ENCODE results near the gene CGB2. TPM values are rescaled to one million over a fixed set of nuclear protein-coding genes. Genes with fewer than 3 reads are reported as not detected.
A peak's percentile ranks its signal among the peaks of the same experiment; 100 is the strongest.
"Not testable (repeated sequence)": the region's sequence is repeated elsewhere in the genome, so short reads cannot be mapped to it uniquely, and the experiment has no call there.

The CGB2 gene
- total RNA-seq, 1 donor = not detected

- no peaks in the 10 kb centered on the region for H3K9me3 ChIP-seq (ENCODE audit: low read depth, low read length)
- H3K4me2 ChIP-seq (ENCODE audit: insufficient read depth, low read length) = no peak overlapping the region
- H4K20me1 ChIP-seq (ENCODE audit: insufficient read depth, low read length) = no peaks in the 10 kb centered on the region
- H3K27me3 ChIP-seq (ENCODE audit: insufficient read depth, low read length) = peaks cover 19% of the 10 kb centered on the region
- no peak for TF ChIP-seq CTCF (IDR thresholded peaks at IDR 0.05; ENCODE audit: extremely low read depth, low read depth, low read length)
- peak; percentile 67 for DNase-seq (ENCODE audit: insufficient read length, low spot score, missing footprints)
- no peak overlapping the region for H2AFZ ChIP-seq (ENCODE audit: low read length)
- H3K4me3 ChIP-seq (ENCODE audit: insufficient read depth, low read length) = no peak overlapping the region
- no peak overlapping the region for H3K27ac ChIP-seq (ENCODE audit: low read depth, low read length)
- no peaks in the 10 kb centered on the region for H3K4me1 ChIP-seq (ENCODE audit: insufficient read depth, low read length)
- H3K36me3 ChIP-seq (ENCODE audit: insufficient read depth, low read length) = no peaks in the 10 kb centered on the region
- H3K79me2 ChIP-seq (ENCODE audit: insufficient read depth, low read length) = no peaks in the 10 kb centered on the region
Observed at GRCh38 chr19:49070416-49070815, 38.7 kb downstream of the CGB2 start.

DNA sequence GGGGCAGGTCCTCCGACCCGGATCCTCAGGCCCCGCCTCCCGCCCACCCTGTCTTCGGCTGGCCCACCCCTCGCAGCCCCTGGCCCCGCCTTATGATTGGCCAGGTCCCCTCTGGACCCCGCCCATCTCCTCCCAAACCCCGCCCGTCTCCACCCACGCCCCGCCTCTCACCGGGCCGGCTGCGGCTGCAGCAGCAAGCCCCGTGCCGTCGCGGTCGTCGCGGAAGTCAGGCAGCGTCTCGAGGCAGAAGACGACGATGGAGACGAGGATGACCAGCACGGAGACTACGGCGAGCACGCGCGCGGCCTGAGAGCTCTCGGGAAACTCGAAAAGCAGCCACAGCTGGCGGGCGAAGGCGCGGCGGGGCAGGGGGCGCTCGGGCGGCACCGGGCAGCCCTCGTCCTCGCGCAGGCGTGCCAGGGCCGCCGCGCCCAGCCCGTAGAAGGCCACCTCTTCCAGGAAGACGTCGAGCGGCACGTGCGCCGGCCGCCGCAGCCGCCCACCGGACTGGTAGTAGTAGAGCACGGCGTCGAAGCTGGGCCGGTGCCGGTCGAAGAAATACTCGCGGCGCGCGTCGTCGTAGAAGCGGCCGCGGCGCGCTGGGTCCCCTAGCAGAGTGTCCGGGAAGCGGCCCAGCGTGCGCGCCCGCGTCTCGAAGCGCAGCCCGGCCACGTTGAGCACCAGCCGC is 40.3 kb downstream of the CGB2 start:
- peak; percentile 72 for DNase-seq (ENCODE audit: insufficient read length, low spot score, missing footprints)
- H2AFZ ChIP-seq (ENCODE audit: low read length) = no peak overlapping the region
- no peaks in the 10 kb centered on the region for H3K36me3 ChIP-seq (ENCODE audit: insufficient read depth, low read length)
- no peak overlapping the region for H3K4me2 ChIP-seq (ENCODE audit: insufficient read depth, low read length)
- no peak overlapping the region for H3K27ac ChIP-seq (ENCODE audit: low read depth, low read length)
- no peaks in the 10 kb centered on the region for H3K79me2 ChIP-seq (ENCODE audit: insufficient read depth, low read length)
- no peaks in the 10 kb centered on the region for H3K9me3 ChIP-seq (ENCODE audit: low read depth, low read length)
- no peaks in the 10 kb centered on the region for H4K20me1 ChIP-seq (ENCODE audit: insufficient read depth, low read length)
- H3K4me1 ChIP-seq (ENCODE audit: insufficient read depth, low read length) = no peaks in the 10 kb centered on the region
- TF ChIP-seq CTCF (IDR thresholded peaks at IDR 0.05; ENCODE audit: extremely low read depth, low read depth, low read length) = no peak
- H3K27me3 ChIP-seq (ENCODE audit: insufficient read depth, low read length) = peaks cover 19% of the 10 kb centered on the region
- H3K4me3 ChIP-seq (ENCODE audit: insufficient read depth, low read length) = peak overlapping the region; percentile 13

- no peak overlapping the region for H3K4me3 ChIP-seq (ENCODE audit: insufficient read depth, low read length)
- no peak overlapping the region for H3K4me2 ChIP-seq (ENCODE audit: insufficient read depth, low read length)
- DNase-seq (ENCODE audit: insufficient read length, low spot score, missing footprints) = peak; percentile 93
- H3K4me1 ChIP-seq (ENCODE audit: insufficient read depth, low read length) = no peaks in the 10 kb centered on the region
- no peaks in the 10 kb centered on the region for H3K79me2 ChIP-seq (ENCODE audit: insufficient read depth, low read length)
- TF ChIP-seq CTCF (IDR thresholded peaks at IDR 0.05; ENCODE audit: extremely low read depth, low read depth, low read length) = peak; percentile 20
- H3K9me3 ChIP-seq (ENCODE audit: low read depth, low read length) = no peaks in the 10 kb centered on the region
- peaks cover 19% of the 10 kb centered on the region for H3K27me3 ChIP-seq (ENCODE audit: insufficient read depth, low read length)
- no peak overlapping the region for H3K27ac ChIP-seq (ENCODE audit: low read depth, low read length)
- no peak overlapping the region for H2AFZ ChIP-seq (ENCODE audit: low read length)
- no peaks in the 10 kb centered on the region for H4K20me1 ChIP-seq (ENCODE audit: insufficient read depth, low read length)
- no peaks in the 10 kb centered on the region for H3K36me3 ChIP-seq (ENCODE audit: insufficient read depth, low read length)
Observed at GRCh38 chr19:49073514-49074378, 42.1 kb downstream of the CGB2 start.

- H3K27ac ChIP-seq (ENCODE audit: low read depth, low read length); H3K4me3 ChIP-seq (ENCODE audit: insufficient read depth, low read length); DNase-seq (ENCODE audit: insufficient read length, low spot score, missing footprints); H2AFZ ChIP-seq (ENCODE audit: low read length); H4K20me1 ChIP-seq (ENCODE audit: insufficient read depth, low read length); H3K9me3 ChIP-seq (ENCODE audit: low read depth, low read length); H3K4me1 ChIP-seq (ENCODE audit: insufficient read depth, low read length); H3K4me2 ChIP-seq (ENCODE audit: insufficient read depth, low read length); H3K79me2 ChIP-seq (ENCODE audit: insufficient read depth, low read length); H3K36me3 ChIP-seq (ENCODE audit: insufficient read depth, low read length): not testable (repeated sequence)
- H3K27me3 ChIP-seq (ENCODE audit: insufficient read depth, low read length) = peaks cover 19% of the 10 kb centered on the region
- peak; percentile 44 for TF ChIP-seq CTCF (IDR thresholded peaks at IDR 0.05; ENCODE audit: extremely low read depth, low read depth, low read length)
Observed at GRCh38 chr19:49074869-49075268, 43.2 kb downstream of the CGB2 start.

Data from osteoblast (primary cell).